ENCODE results near the gene SPATA33.

DNA sequence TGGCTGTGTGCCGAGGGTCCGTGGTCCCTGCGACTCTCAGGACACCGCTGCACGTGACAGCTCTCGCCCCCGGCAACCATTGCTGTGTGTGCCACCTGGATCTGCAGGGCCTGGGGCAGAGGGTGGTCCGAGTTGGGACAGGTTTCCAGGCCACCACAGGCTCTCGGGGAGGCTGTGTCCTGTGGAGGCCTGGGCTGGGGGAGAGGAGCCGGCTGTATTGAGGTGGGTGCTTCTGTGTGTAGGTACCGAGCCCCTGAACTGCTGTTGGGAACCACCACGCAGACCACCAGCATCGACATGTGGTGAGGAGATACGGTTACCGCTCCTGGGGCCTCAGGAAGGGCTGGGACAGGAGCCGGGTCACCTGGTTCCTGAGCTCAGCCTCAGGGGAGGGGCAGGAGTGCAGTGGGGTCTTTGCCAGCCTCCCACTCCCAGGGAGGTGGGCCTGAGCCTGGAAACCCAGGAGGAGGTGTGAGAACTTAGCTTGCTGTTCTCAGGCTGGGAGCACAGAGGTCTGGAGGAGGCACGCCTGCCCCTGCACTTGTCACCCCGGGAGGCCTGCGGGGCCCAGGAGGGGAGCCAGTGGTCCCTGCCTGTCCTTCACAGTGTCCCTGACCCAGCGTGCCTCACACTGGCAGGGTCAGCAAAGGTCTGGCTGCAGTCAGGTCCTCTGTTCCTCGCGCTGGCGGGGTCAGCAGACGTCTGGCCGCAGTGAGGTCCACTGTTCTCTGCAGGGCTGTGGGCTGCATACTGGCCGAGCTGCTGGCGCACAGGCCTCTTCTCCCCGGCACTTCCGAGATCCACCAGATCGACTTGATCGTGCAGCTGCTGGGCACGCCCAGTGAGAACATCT is 36.5 kb downstream of the SPATA33 start:
- TF ChIP-seq POLR2A (IDR thresholded peaks at IDR 0.05) (no peak), POLR2AphosphoS5 (IDR thresholded peaks at IDR 0.05) (no peak), EP300 (IDR thresholded peaks at IDR 0.05) (no peak)
- TF ChIP-seq, protein P1, sequence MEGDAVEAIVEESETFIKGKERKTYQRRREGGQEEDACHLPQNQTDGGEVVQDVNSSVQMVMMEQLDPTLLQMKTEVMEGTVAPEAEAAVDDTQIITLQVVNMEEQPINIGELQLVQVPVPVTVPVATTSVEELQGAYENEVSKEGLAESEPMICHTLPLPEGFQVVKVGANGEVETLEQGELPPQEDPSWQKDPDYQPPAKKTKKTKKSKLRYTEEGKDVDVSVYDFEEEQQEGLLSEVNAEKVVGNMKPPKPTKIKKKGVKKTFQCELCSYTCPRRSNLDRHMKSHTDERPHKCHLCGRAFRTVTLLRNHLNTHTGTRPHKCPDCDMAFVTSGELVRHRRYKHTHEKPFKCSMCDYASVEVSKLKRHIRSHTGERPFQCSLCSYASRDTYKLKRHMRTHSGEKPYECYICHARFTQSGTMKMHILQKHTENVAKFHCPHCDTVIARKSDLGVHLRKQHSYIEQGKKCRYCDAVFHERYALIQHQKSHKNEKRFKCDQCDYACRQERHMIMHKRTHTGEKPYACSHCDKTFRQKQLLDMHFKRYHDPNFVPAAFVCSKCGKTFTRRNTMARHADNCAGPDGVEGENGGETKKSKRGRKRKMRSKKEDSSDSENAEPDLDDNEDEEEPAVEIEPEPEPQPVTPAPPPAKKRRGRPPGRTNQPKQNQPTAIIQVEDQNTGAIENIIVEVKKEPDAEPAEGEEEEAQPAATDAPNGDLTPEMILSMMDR (IDR thresholded peaks at IDR 0.05), result no peak

All from gastroesophageal sphincter (tissue), 3 donors.